ENCODE data around the gene TDRD9.
A peak's percentile ranks its signal among the peaks of the same experiment; 100 is the strongest.

GRCh38 chr14:103879570-103880347, 48.5 kb upstream of the TDRD9 start:
- TF ChIP-seq POLR2A (IDR thresholded peaks at IDR 0.05) (peak; percentile 75), CTCF (IDR thresholded peaks at IDR 0.05) (no peak)
